Measurements from ENCODE around the gene MS4A4A. TPM values are rescaled to one million over a fixed set of nuclear protein-coding genes. Genes with fewer than 3 reads are reported as not detected.

The MS4A4A gene
- total and polyA plus RNA-seq, 9 of the 15 experiments (the other 6 are each of a cell fraction or from before 2014, with no cell fraction given), result 0.77 to 41.4 (median 10.1) TPM

- Histone ChIP-seq H4K20me1 (replicated peaks; ENCODE audit: control insufficient read depth, insufficient read depth, low read length) (no peaks in the 10 kb centered on the region), H3K27ac (ENCODE audit: extremely low read depth, low read depth, low read length) (no peak overlapping the region), H3K27me3 (ENCODE audit: control insufficient read depth in 2 of 2, insufficient read depth in 2 of 2, low read length in 2 of 2) (no peaks in the 10 kb centered on the region), H3K36me3 (ENCODE audit: control insufficient read depth, insufficient read depth, low read length) (no peaks in the 10 kb centered on the region), H3K9me3 (replicated peaks; ENCODE audit: control insufficient read depth, insufficient read depth, low read depth, low read length) (no peaks in the 10 kb centered on the region), H3K9ac (ENCODE audit: insufficient read depth in 1 of 2, low read depth in 2 of 2, low read length in 2 of 2) (no peak overlapping the region), H2AFZ (ENCODE audit: low read depth, low read length) (no peak overlapping the region), H3K4me3 (no peak overlapping the region), H3K4me1 (replicated peaks in 1 of 2; ENCODE audit: control insufficient read depth in 2 of 2, insufficient read depth in 2 of 2, low read length in 2 of 2) (peaks cover 3 to 8% of the 10 kb centered on the region in 2 experiments; a peak in 3 of 5 replicates), H3K79me2 (ENCODE audit: control insufficient read depth, insufficient read depth, low read length) (no peaks in the 10 kb centered on the region), H3K9me1 (ENCODE audit: control insufficient read depth, insufficient read depth, low read length) (no peaks in the 10 kb centered on the region), H3K4me2 (ENCODE audit: insufficient read depth, low read length) (no peak overlapping the region)
- no TSS peak for BruUV-seq (replicated peaks)
- FAIRE-seq (no peak), ATAC-seq (no peak), DNase-seq (ENCODE audit: extremely low read depth in 1 of 4, low spot score in 3 of 4) (no peak)
- intact Hi-C loops (cut with micrococcal nuclease) (no loop called here), in situ Hi-C loops (cut with MboI) (no loop called here)
- ChIA-PET POLR2A (no interaction called here), CTCF (ENCODE audit: low intra/inter-chr PET ratio) (no interaction called here)
- 74% methylated on average over 5 of the region's 5 CpGs for WGBS (ENCODE audit: insufficient coverage, low coverage, missing lambda C conversion rate)
- no peak for TF ChIP-seq BCLAF1 (IDR thresholded peaks at IDR 0.05; ENCODE audit: borderline replicate concordance in 1 of 2, control insufficient read depth in 1 of 2, low read depth in 2 of 2, low read length in 1 of 2)
- TF ChIP-seq NR3C1 (CRISPR knock-in tag; IDR thresholded peaks at IDR 0.05), result no peak
- no peak for TF ChIP-seq HMBOX1 (IDR thresholded peaks at IDR 0.05)
- no peak for TF ChIP-seq TAF9B (IDR thresholded peaks at IDR 0.05; ENCODE audit: partially characterized antibody)
- TF ChIP-seq E2F5 (CRISPR knock-in tag; IDR thresholded peaks at IDR 0.05), result no peak
- TF ChIP-seq NELFE (IDR thresholded peaks at IDR 0.05; ENCODE audit: insufficient read depth, insufficient read length), result no peak
- TF ChIP-seq ZBTB40 (IDR thresholded peaks at IDR 0.05), result no peak
- TF ChIP-seq ZBTB40 (CRISPR knock-in tag; IDR thresholded peaks at IDR 0.05), result no peak
These were observed 39.8 kb upstream of the MS4A4A start for GRCh38 chr11:60240662-60241061.
